OCI-LY7 (cell line): ENCODE results near the gene ZNF516.

Source experiments
- CTCF ChIP-seq: fragments of 200-600 bp; sonication (generic); conservative IDR thresholded peaks from 2 replicates; pipeline ENCODE4 v1.5.1; 2014; ENCODE audit warnings: mild to moderate bottlenecking, antibody characterized with exemption, low read length, moderate library complexity, mixed read lengths
- EZH2phosphoT487 ChIP-seq: fragments of 200-600 bp; sonication (generic); IDR thresholded peaks from 2 replicates; pipeline ENCODE4 v1.6.1; 2018; ENCODE audit warnings: low read depth, borderline replicate concordance, mild to moderate bottlenecking, mixed run types, antibody characterized with exemption, low read length, moderate library complexity, mixed read lengths

DNA sequence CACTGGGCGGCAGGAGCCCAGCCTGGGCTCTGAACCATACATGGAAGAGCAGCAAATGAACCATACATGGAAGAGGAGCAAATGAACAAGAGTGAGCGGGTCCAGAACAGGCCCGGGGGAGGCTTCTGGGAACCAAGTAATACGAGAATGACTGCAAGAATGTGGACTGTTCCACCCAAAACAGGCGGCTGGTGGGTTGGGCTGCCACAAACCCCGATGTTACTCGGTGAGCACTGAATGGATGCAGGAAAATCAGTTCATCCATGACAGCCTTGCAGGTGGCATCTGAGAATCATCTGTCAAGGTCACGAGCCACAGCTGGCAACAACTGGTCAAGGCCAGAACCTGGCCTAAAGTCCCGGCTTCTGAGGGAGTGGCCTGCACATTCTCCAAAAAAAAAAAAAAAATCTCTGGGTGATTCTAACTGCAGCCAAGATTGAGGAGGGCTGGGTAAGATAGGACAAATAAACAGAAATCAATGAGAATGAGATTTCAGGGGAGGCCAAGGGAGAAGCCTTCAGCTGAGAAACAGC, 106.1 kb downstream of the ZNF516 start:
- no peak for TF ChIP-seq CTCF
- no peak for TF ChIP-seq EZH2phosphoT487
